Measurements from ENCODE around the gene NGEF.

Gene NGEF

DNA sequence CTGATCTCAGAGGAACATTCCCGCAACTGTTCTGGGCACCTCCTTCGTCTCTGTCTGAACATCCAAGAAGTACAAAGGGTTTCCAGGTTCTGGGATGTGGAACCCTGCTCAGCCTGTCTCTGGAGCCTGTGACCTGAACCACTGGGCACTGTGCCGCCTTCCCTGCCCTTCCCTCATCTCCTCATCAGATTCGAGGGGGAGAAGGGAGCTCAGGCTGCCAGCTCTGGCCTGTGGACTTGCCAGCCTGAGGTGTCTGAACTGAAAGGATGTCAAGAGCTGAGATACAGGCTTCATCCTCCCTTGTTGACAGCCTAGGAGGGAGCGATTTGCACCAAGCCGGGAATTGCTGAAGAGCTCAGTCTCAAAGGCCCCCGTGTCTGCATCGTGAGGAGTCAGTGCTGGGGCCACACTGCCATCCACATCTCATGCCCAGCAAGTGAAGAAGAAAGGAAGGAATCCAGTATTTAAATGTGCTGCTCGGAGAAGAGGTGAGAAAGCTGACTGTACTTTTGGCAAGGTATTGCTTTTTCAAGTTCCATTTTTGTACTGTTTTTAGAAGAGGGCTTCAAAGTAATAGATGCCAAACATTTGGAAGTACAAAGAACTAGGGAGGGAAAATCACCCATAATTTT, 32.0 kb upstream of the NGEF start:
- Histone ChIP-seq H4K20me1 (ENCODE audit: insufficient read depth, low read length) (no peaks in the 10 kb centered on the region), H3K9me3 (ENCODE audit: low read length) (no peaks in the 10 kb centered on the region), H3K36me3 (ENCODE audit: insufficient read depth, low read length) (no peaks in the 10 kb centered on the region), H2AFZ (ENCODE audit: low read length) (no peak overlapping the region), H3K4me3 (ENCODE audit: low read depth, low read length, poor library complexity, severe bottlenecking) (no peak overlapping the region), H3K4me1 (ENCODE audit: insufficient read depth, low read length, severe bottlenecking) (no peaks in the 10 kb centered on the region), H3K9ac (ENCODE audit: low read length) (no peak overlapping the region), H3K79me2 (ENCODE audit: insufficient read depth, low read length) (no peaks in the 10 kb centered on the region), H3K27me3 (ENCODE audit: insufficient read depth, low read length) (no peaks in the 10 kb centered on the region), H3F3A (ENCODE audit: insufficient read depth, low read length) (no peaks in the 10 kb centered on the region), H3K9me2 (ENCODE audit: low read depth, low read length) (no peaks in the 10 kb centered on the region), H3K27ac (ENCODE audit: low read depth, low read length, poor library complexity, severe bottlenecking) (no peak overlapping the region), H3K4me2 (ENCODE audit: low read length) (no peak overlapping the region)
- TF ChIP-seq EZH2 (IDR thresholded peaks at IDR 0.05; ENCODE audit: borderline replicate concordance, low read length) (no peak), CTCF (IDR thresholded peaks at IDR 0.05; ENCODE audit: low read length) (no peak)

DNA sequence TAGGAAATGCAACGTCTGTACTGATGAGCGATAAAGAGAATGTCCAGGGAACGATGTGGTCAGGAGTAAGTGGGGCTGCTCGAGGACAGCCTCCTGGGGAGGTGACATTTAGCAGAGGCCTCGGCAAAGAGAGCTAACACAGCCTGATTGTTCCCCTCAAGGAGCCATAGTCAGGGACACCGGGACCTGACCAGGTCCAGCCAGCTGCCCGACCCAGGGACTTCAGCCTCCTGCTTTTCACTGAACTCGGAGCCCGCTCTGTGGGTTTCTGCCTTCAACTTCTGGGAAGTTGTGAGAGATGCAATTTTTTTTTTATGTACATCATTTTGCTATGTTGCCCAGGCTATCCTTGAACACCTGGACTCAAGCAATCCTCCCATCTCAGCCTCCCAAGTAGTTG, 29.5 kb upstream of the NGEF start:
- H3K4me1 ChIP-seq (ENCODE audit: insufficient read depth, low read length, severe bottlenecking), result no peaks in the 10 kb centered on the region
- H3K36me3 ChIP-seq (ENCODE audit: insufficient read depth, low read length), result no peaks in the 10 kb centered on the region
- no peak overlapping the region for H2AFZ ChIP-seq (ENCODE audit: low read length)
- H3K9ac ChIP-seq (ENCODE audit: low read length), result no peak overlapping the region
- H3K4me3 ChIP-seq (ENCODE audit: low read depth, low read length, poor library complexity, severe bottlenecking), result no peak overlapping the region
- no peak overlapping the region for H3K27ac ChIP-seq (ENCODE audit: low read depth, low read length, poor library complexity, severe bottlenecking)
- H3K79me2 ChIP-seq (ENCODE audit: insufficient read depth, low read length), result no peaks in the 10 kb centered on the region
- H3K4me2 ChIP-seq (ENCODE audit: low read length), result no peak overlapping the region
- no peaks in the 10 kb centered on the region for H3K9me2 ChIP-seq (ENCODE audit: low read depth, low read length)
- H3K9me3 ChIP-seq (ENCODE audit: low read length), result no peaks in the 10 kb centered on the region
- no peaks in the 10 kb centered on the region for H3F3A ChIP-seq (ENCODE audit: insufficient read depth, low read length)
- H4K20me1 ChIP-seq (ENCODE audit: insufficient read depth, low read length), result no peaks in the 10 kb centered on the region
- H3K27me3 ChIP-seq (ENCODE audit: insufficient read depth, low read length), result no peaks in the 10 kb centered on the region
- no peak for TF ChIP-seq EZH2 (IDR thresholded peaks at IDR 0.05; ENCODE audit: borderline replicate concordance, low read length)
- TF ChIP-seq CTCF (IDR thresholded peaks at IDR 0.05; ENCODE audit: low read length), result no peak

DNA sequence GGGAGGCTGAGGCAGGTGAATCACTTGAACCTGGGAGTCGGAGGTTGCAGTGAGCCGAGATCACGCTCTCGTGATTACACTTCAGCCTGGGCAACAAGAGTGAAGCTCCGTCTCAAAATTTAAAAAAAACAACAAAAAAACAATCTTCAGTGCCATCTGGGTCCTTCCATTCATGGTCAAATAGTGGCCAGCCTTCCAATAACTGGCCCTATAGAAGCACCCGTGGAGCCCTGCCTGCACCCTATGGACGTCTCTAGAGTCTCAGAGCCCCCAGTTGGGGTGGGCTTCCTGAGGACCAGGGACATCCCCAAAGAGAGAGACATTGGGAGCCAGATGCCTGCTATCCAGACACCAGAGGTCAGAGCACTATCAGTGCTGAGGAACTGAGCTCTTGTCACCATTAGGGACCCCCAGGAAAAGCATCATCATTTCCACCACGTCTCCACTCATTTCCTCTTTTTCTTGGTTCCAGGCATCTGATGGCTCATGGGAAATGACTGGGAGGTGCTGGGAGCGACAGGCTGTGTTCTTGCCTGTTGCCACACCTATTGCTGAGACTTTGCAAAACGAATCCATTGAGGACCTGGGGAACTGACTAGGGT, 28.8 kb upstream of the NGEF start:
- Histone ChIP-seq H3K4me2 (ENCODE audit: low read length) (no peak overlapping the region), H3K27me3 (ENCODE audit: insufficient read depth, low read length) (no peaks in the 10 kb centered on the region), H3K9me3 (ENCODE audit: low read length) (no peaks in the 10 kb centered on the region), H3K79me2 (ENCODE audit: insufficient read depth, low read length) (no peaks in the 10 kb centered on the region), H3F3A (ENCODE audit: insufficient read depth, low read length) (no peaks in the 10 kb centered on the region), H3K4me1 (ENCODE audit: insufficient read depth, low read length, severe bottlenecking) (no peaks in the 10 kb centered on the region), H3K36me3 (ENCODE audit: insufficient read depth, low read length) (no peaks in the 10 kb centered on the region), H2AFZ (ENCODE audit: low read length) (no peak overlapping the region), H4K20me1 (ENCODE audit: insufficient read depth, low read length) (no peaks in the 10 kb centered on the region), H3K9ac (ENCODE audit: low read length) (no peak overlapping the region), H3K4me3 (ENCODE audit: low read depth, low read length, poor library complexity, severe bottlenecking) (no peak overlapping the region), H3K27ac (ENCODE audit: low read depth, low read length, poor library complexity, severe bottlenecking) (no peak overlapping the region), H3K9me2 (ENCODE audit: low read depth, low read length) (no peaks in the 10 kb centered on the region)
- TF ChIP-seq CTCF (IDR thresholded peaks at IDR 0.05; ENCODE audit: low read length) (no peak), EZH2 (IDR thresholded peaks at IDR 0.05; ENCODE audit: borderline replicate concordance, low read length) (no peak)

Data from OCI-LY1 (cell line).